GM18526 (cell line): ENCODE measurements around the gene FBXO27.

Experiments
- POLR2A ChIP-seq: IDR thresholded peaks from 3 replicates; pipeline ENCODE4 v1.6.1; 2011; ENCODE audit not compliant: insufficient read length; ENCODE audit errors: extremely low read depth

Gene FBXO27, protein sequence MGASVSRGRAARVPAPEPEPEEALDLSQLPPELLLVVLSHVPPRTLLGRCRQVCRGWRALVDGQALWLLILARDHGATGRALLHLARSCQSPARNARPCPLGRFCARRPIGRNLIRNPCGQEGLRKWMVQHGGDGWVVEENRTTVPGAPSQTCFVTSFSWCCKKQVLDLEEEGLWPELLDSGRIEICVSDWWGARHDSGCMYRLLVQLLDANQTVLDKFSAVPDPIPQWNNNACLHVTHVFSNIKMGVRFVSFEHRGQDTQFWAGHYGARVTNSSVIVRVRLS

DNA sequence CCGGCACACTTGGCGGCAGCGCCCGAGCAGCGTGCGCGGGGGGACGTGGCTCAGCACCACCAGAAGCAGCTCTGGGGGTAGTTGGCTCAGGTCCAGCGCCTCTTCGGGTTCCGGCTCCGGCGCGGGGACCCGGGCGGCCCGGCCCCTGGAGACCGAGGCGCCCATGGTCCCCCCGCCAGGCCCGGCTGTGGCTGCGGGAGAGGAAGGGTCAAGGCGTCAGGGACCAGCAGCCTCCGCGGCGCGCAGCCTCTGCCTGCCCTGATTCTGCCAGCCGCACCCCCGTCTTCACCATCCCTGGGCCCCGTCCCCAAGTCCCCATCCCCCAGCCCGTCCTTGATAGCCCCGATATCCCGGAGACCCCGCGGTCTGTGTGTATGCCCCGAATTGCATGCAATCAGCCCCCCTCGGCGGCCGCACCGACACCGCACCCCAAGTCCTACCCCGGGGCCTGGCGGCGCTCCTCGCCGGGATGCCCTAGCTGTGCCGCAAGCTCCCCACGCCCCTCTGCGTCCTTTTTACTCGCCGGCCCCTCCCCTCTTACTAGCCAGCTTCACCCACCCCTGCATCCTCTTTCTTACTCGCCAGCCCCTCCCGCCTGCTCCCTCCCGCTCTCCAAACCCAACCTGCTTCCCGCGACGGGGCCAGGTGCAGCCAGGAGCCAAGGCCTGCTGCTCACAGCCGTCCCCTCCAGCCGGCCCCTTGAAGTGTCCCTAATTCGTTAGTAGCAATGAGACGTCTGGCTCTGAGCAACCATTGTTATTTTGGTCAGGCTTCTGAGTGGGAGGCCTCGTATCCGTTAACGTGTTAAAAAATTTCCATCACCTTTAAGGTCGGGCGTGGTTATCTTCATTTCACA is at the start of gene FBXO27:
TSS of gene FBXO27 (minus strand) at position 487 of the 856 bp plus-strand sequence. CDS start at position 165, 322 bp downstream.
- no peak for TF ChIP-seq POLR2A

DNA sequence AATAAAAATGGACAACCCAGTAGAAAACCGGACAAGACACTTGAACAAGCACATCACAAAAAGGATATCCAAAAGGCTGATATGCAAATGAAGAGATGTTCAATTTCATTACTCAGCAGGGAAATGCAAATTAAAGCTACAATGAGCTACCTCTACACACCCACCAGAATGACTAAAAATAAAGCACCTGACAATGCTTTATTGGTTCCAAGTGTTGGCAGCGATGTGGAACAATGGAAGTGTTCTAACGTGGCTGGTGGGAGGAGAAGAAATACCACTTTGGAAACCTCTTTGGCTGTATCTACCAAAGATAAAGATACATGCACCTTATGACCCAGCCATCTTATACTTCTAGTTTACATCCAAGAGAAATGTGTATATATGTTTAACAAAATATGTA is 48.1 kb upstream of the FBXO27 start:
- no peak for TF ChIP-seq POLR2A

DNA sequence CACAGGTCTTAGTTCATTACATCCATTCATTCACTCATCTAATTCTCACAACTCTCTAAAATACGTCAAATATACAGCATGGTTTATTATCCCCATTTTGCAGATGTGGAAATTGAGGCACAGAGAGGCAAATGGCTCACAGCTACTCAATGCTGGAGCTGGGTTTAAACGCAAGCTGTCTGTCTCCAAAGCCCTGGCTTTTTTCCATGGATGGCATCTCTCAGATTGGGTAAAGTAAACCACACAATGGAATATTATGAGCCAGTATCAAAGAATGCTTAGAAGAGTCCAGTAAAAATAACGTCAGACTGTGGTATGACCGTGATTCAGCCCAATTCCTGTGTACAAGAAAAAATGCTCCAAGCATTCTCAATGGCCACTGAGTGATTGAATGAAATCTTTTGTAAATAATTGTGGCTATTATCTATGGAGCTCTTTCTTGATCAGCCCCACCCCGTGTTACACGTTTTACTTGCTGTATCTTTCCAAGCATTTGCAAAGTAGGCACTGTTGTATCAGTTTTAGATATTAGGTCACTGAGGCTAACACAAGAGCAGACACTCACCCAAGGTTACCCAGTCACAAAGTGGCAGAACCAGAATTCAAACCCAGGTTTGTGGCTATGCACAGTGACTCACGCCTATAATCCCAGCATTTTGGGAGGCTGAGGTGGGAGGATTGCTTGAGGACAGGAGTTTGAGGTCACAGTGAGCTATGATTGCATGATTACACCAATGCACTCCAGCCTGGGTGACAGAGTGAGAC is 46.3 kb upstream of the FBXO27 start:
- TF ChIP-seq POLR2A, result no peak

DNA sequence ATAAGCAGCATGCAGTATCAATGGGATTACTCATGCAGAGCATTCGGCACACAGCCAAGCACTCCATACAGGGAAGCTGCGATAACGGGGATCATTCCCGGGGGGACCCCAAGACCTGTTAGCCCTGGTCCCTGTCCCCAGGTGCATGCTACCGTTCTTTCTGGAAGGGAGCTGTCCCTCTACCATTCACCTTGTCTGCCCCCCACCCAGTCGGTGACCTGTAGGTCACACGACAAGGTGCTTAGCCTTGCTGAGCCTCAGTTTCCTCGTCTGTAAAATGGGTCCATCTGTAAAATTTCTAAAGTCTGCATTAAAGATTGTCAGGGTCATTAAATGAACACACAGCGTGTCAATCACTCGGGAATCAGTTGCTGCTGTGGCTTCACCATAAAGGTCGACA is 45.0 kb upstream of the FBXO27 start:
- TF ChIP-seq POLR2A, result no peak

DNA sequence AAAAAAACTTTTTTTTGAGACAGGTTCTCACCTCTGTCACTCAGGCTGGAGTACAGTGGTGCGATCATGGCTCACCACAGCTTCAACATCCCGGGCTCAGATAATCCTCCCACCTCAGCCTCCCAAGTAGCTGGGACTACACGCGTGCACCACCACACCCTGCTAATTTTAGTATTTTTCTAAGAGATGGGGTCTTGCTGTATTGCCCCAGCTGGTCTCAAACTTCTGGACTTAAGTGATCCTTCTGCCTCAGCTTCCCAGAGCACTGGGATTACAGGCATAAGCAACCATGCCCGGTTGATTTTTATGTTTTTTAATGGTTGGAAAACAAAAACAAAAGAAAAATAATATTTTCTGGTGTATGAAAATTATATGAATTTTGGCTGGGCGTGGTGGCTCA is 42.6 kb upstream of the FBXO27 start:
- no peak for TF ChIP-seq POLR2A

DNA sequence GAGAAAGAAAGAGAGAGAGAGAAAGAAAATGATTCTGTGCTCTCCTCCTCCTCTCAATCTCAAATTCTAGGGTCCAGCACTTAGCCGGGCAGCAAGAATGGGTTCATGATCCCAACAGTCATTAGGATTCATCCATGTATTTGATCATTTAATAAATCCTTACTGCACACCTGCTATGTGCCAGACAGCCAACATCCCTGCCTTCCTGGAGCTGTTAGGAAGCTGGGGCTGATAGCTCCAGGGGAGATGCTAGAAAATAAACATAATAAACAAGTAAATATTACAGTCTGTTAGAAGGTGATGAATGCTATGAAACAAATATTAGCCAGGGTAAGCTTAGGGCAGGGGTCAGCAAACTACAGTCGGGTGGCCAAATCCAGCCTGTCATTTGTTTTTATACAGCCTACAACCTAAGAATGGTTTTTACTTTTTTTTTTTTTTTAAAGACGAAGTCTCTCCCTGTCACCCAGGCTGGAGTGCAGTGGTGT is 41.9 kb upstream of the FBXO27 start:
- TF ChIP-seq POLR2A, result no peak

DNA sequence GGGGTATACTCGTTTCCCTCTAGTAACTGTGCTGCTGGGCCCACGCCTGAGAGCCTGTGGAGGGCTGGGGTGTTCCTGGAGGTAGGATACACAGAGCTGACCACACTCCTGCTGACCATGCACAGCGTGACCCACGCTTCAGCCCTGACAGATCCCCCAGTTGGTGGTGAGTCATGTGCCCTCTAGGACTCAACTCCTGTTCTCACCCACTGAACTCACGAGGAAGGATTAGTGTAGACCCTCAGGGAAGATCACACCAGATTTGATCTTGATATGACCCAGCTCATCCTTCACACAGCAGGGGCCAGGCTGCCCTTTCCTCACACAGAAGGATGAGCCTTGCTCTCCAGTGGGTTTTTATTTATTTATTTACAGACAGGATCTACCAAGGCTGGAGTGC is 38.5 kb upstream of the FBXO27 start:
- TF ChIP-seq POLR2A, result no peak

DNA sequence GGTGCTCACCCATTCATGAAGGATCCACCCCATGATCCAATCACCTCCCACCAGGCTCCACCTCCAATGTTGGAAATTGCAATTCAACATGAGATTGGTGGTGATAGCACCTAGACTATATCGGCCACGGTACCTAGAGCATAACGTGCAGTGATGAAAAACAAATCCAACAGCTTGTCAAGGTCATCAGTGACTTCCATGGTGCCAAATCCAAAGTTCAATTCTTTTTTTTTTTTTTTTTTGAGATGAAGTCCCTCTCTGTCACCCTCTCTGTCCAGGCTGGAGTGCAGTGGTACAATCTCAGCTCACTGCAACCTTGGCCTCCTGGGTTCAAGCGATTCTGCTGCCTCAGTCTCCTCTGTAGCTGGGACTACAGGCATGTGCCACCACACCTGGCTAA is 34.8 kb upstream of the FBXO27 start:
- no peak for TF ChIP-seq POLR2A

DNA sequence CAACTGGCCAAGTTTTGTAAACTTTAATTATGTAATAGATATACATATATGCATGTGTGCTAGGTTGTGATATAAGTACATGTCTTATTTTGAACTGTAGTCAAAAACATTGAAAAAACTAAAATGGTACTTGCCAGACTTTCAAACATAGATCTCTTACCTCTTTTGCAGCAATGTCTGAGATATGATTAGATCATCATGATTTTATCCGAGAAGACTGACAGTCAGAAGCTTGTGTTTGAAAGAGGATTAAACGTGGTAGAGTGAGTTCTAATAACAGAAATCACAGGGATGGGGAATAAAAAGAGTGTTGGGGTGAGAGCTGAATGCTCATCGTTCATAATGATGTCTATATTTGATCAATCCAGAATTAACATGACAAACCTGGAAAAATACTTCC is 33.6 kb upstream of the FBXO27 start:
- no peak for TF ChIP-seq POLR2A

DNA sequence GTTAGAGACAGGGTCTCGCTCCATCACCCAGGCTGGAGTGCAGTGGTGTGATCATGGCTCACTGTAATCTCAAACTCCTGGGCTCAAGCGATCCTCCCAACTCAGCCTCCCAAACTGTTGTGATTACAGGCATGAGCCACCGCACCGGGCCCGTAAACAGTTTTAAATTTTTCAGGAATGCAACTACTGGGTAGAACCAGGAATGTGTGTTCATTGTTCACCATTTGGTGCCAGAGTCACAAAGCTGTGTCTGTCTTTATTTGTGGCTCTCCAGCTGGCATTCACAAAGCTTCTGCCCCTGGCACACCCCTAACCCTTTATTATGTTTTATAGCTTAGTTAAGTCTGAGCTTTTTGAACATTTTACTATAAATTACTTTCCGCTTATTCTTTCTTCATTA is 32.1 kb upstream of the FBXO27 start:
- no peak for TF ChIP-seq POLR2A

DNA sequence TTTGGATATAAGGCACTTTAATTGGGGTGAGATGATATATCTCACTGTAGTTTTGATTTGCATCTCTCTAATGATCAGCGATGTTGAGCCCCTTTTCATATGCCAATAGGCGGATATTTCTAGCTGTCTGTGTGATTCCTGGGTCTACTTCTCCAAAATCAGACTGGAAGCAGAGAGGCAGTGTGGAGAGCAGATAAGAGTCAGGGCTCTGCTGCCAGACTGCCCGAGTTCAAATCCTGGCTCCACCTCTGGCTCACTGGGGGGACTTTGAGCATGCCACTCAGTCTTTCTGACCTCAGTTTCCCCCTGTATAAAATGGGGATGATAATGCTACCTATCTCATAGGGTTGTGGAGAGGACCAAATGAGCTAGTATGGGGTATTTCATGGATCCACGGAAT is 27.8 kb upstream of the FBXO27 start:
- TF ChIP-seq POLR2A, result no peak

DNA sequence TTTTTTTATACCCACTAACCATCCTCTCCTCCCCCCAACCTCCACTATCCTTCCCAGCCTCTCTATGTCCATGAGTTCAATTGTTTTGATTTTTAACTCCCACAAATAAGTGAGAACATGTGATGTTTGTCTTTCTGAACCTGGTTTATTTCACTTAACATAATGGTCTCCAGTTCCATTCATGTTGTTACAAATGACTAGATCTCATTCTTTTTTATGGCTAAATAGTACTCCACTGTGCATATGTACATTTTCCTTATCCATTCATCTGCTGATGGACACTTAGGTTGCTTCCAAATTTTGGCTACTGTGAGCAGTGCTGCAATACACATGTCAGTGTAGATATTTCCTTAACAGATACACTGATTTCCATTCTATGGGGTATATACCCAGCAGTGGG is 27.0 kb upstream of the FBXO27 start:
- TF ChIP-seq POLR2A, result no peak

DNA sequence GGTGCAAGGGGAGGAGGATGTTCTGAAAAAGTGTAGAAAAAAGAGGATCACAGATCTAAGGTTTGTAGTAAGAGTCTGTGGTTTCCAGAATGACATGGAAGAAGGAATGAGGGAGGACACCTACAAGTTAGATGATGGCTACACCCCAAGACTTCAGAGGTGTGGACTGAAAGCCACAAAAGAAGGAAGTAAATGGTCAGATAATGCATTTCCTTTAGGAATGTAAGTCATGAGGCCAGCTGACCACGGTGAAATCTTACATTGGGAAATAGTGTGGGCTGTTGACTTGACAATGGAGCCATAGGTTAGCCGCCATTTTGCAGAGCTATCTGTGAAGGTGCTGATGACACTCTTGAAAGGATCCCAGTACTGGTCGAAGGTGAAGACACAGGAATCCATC is 25.3 kb upstream of the FBXO27 start:
- no peak for TF ChIP-seq POLR2A

DNA sequence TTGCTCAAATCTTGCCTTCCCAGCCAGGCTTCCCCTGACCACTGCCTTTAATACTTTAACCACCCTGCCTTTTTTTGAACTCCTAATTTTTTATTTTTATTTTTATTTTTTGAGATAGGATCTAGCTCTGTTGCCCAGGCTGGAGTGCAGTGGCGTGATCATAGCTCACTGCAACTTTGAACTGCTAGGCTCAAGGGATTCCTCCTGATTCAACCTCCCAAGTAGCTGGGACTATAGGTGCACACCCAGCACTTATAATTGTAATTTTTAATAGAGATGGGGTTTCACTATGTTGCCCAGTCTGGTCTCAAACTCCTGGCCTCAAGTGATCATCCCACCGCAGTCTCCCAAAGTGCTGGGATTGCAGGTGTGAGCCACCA is 21.7 kb upstream of the FBXO27 start:
- no peak for TF ChIP-seq POLR2A

DNA sequence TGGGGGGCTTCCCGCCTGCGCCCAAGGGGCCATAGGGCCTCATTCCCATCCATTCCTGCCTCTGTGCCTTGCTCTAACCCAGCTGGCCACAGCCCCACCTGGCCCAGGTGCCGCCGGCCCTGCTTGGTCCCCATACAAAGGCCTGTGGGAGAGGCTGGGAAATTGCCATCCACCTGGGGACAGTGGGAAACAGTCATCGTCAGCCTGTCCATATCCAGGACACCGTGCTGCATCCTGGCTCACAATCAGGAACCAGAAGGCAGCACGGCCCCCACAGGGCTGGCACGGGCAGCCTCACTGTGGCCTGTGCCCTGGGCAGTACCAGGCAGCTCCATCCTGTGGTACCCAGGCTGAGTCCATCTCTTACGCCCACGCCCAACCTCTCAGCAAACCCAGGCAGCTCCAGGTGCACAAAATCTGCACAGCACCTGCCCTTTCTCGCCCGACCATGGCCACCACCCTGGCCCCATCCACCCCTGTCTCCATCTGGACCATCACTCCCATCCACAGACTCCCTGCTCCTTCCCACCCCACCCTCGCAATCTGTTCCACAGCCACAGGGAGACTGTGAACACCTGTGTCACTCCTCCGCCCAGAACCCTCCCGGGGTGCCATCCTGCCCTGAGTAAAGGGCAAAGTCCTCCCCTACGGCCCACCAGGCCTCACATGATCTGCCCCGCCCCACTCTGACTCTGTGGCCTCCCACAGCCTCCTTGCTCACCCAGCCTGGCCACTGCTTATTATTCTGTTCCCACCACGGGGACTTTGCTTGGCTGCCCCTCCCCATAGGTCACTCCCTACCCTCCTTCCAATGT is 21.1 kb upstream of the FBXO27 start:
- TF ChIP-seq POLR2A, result no peak
